Measurements from ENCODE around the gene FEN1.
A peak's percentile ranks its signal among the peaks of the same experiment; 100 is the strongest.

The FEN1 gene

GRCh38 chr11:61783717-61784505, 8.8 kb upstream of the FEN1 start:
- no peak for TF ChIP-seq CTCF (IDR thresholded peaks at IDR 0.05; ENCODE audit: extremely low read depth, insufficient read depth, missing control alignments)
- no peak for DNase-seq (ENCODE audit: low spot score)
- in situ Hi-C loops (cut with MboI; ENCODE audit: low pct_unique_long_range_greater_than_20kb, low sequenced_read_pairs, unreplicated experiment), result no loop called here

GRCh38 chr11:61784506-61784805, 8.3 kb upstream of the FEN1 start:
- TF ChIP-seq CTCF (IDR thresholded peaks at IDR 0.05; ENCODE audit: extremely low read depth, insufficient read depth, missing control alignments), result no peak
- in situ Hi-C loops (cut with MboI; ENCODE audit: low pct_unique_long_range_greater_than_20kb, low sequenced_read_pairs, unreplicated experiment), result no loop called here
- DNase-seq (ENCODE audit: low spot score), result no peak

- DNase-seq (ENCODE audit: low spot score), result peak; percentile 34
- no peak for TF ChIP-seq CTCF (IDR thresholded peaks at IDR 0.05; ENCODE audit: extremely low read depth, insufficient read depth, missing control alignments)
- in situ Hi-C loops (cut with MboI; ENCODE audit: low pct_unique_long_range_greater_than_20kb, low sequenced_read_pairs, unreplicated experiment), result no loop called here
Measured at GRCh38 chr11:61785837-61786402, 6.8 kb upstream of the FEN1 start.

GRCh38 chr11:61787928-61788491, 4.7 kb upstream of the FEN1 start:
- peak; percentile 35 for DNase-seq (ENCODE audit: low spot score)
- in situ Hi-C loops (cut with MboI; ENCODE audit: low pct_unique_long_range_greater_than_20kb, low sequenced_read_pairs, unreplicated experiment), result no loop called here
- peak; percentile 50 for TF ChIP-seq CTCF (IDR thresholded peaks at IDR 0.05; ENCODE audit: extremely low read depth, insufficient read depth, missing control alignments)

GRCh38 chr11:61791737-61792309, 888 bp upstream of the FEN1 start:
- in situ Hi-C loops (cut with MboI; ENCODE audit: low pct_unique_long_range_greater_than_20kb, low sequenced_read_pairs, unreplicated experiment), result no loop called here
- peak; percentile 54 for DNase-seq (ENCODE audit: low spot score)
- no peak for TF ChIP-seq CTCF (IDR thresholded peaks at IDR 0.05; ENCODE audit: extremely low read depth, insufficient read depth, missing control alignments)

GRCh38 chr11:61793083-61793828, 545 bp downstream of the FEN1 start:
- DNase-seq (ENCODE audit: low spot score), result no peak
- TF ChIP-seq CTCF (IDR thresholded peaks at IDR 0.05; ENCODE audit: extremely low read depth, insufficient read depth, missing control alignments), result no peak
- in situ Hi-C loops (cut with MboI; ENCODE audit: low pct_unique_long_range_greater_than_20kb, low sequenced_read_pairs, unreplicated experiment), result no loop called here
